B cell (primary cell): Measurements from ENCODE around the gene PLEKHM3. TPM values are rescaled to one million over a fixed set of nuclear protein-coding genes. Genes with fewer than 3 reads are reported as not detected.

ENCODE experiments used
- ATAC-seq: fragments of 200-7000 bp; cut with Tn5 transposase; one replicate; pipeline ENCODE4 v1.10.0; 2021; ENCODE audit warnings: low read depth, mild to moderate bottlenecking, moderate number of reproducible peaks, moderate library complexity
- CTCF ChIA-PET: fragments of 350-600 bp; sonication (Branson Sonifier 250); formaldehyde crosslinking; loops from one replicate; lab custom pipeline; 2021; ENCODE audit warnings: antibody characterized with exemption, inconsistent platforms; lab: Charles Lee
- POLR2A ChIA-PET: fragments of 350-600 bp; sonication (Branson Sonifier 250); formaldehyde crosslinking; loops from one replicate; lab custom pipeline; 2021; ENCODE audit warnings: antibody characterized with exemption; lab: Charles Lee
- DNase-seq: peaks from one replicate; pipeline ENCODE4 v3.0.0; 2013
- H2AFZ ChIP-seq: 2 replicates; pipeline ENCODE4 v1.6.1; 2012; ENCODE audit warnings: mild to moderate bottlenecking, low read depth, low read length; ENCODE audit not compliant: insufficient read depth, poor library complexity, severe bottlenecking
- H3K27ac ChIP-seq, 2 donors: 1 replicate in 1 of 2; 2 replicates in 1 of 2; pipeline ENCODE4 v1.5.1; 2012 to 2013; ENCODE audit warnings: low read length in 2 of 2, mild to moderate bottlenecking in 2 of 2, moderate library complexity in 1 of 2
- H3K27me3 ChIP-seq, 4 experiments: fragments of 200-600 bp in 1 of 4; sonication (generic) in 1 of 4; replicated peaks in 1 of 4; 1 replicate in 2 of 4; 2 replicates in 2 of 4; pipeline versions ENCODE4 v1.6.1 to v1.7.0; 2013 to 2016; ENCODE audit warnings: low read length in 3 of 4, mild to moderate bottlenecking in 2 of 4, mixed read lengths in 1 of 4, moderate library complexity in 1 of 4; ENCODE audit not compliant: insufficient read depth in 4 of 4, control insufficient read depth in 3 of 4; ENCODE audit errors: control extremely low read depth in 1 of 4
- H3K36me3 ChIP-seq, 2 experiments: replicated peaks in 1 of 2; 1 replicate in 1 of 2; 2 replicates in 1 of 2; pipeline versions ENCODE4 v1.6.1 to v1.7.1; 2013; ENCODE audit warnings: low read length in 1 of 2; ENCODE audit not compliant: insufficient read depth in 2 of 2, control insufficient read depth in 1 of 2; ENCODE audit errors: control extremely low read depth in 1 of 2, extremely low read depth in 1 of 2
- H3K4me1 ChIP-seq, 2 donors: fragments of 200-600 bp in 1 of 2; sonication (generic) in 1 of 2; 1 replicate in 1 of 2; 2 replicates in 1 of 2; pipeline versions ENCODE4 v1.5.1 to v1.6.1; 2013 to 2017; ENCODE audit warnings: low read length in 2 of 2; ENCODE audit not compliant: control insufficient read depth in 2 of 2, insufficient read depth in 2 of 2
- H3K4me2 ChIP-seq: replicated peaks from 2 replicates; pipeline ENCODE3; 2012; ENCODE audit warnings: mild to moderate bottlenecking, low read depth, low read length; ENCODE audit not compliant: poor library complexity, severe bottlenecking
- H3K4me3 ChIP-seq, 5 experiments: fragments of 200-600 bp in 1 of 5; sonication (generic) in 1 of 5; 1 replicate in 3 of 5; 2 replicates in 2 of 5; pipeline versions ENCODE4 v1.5.1 to v1.7.0; 2011 to 2016; ENCODE audit warnings: low read length in 4 of 5, mild to moderate bottlenecking in 4 of 5, low read depth in 2 of 5, control low read depth in 1 of 5, moderate library complexity in 1 of 5; ENCODE audit not compliant: insufficient read depth in 1 of 5; ENCODE audit errors: control extremely low read depth in 1 of 5, extremely low read depth in 1 of 5
- H3K79me2 ChIP-seq: fragments of 200-600 bp; sonication (generic); one replicate; pipeline ENCODE4 v1.6.0; 2016; ENCODE audit warnings: low read length; ENCODE audit not compliant: control insufficient read depth, insufficient read depth
- H3K9ac ChIP-seq: fragments of 200-600 bp; sonication (generic); 2 replicates; pipeline ENCODE4 v1.6.1; 2017; ENCODE audit warnings: mild to moderate bottlenecking, low read length, moderate library complexity
- H3K9me3 ChIP-seq, 3 donors: one replicate each; pipeline versions ENCODE4 v1.6.1 to v1.7.1; 2013; ENCODE audit warnings: low read length in 2 of 3; ENCODE audit not compliant: control insufficient read depth in 2 of 3, insufficient read depth in 1 of 3; ENCODE audit errors: control extremely low read depth in 1 of 3
- H4K20me1 ChIP-seq: 2 replicates; pipeline ENCODE4 v1.6.0; 2012; ENCODE audit warnings: mild to moderate bottlenecking, low read length; ENCODE audit not compliant: insufficient read depth, control insufficient read depth, poor library complexity, severe bottlenecking
- H3K27ac Mint-ChIP-seq: one replicate; pipeline ENCODE4 v1.8.0; 2021; ENCODE audit warnings: mixed read lengths
- H3K27me3 Mint-ChIP-seq: one replicate; pipeline ENCODE4 v1.8.0; 2021; ENCODE audit warnings: mixed read lengths
- H3K4me1 Mint-ChIP-seq: one replicate; pipeline ENCODE4 v1.8.0; 2021; ENCODE audit warnings: mixed read lengths
- H3K4me3 Mint-ChIP-seq: one replicate; pipeline ENCODE4 v1.8.0; 2021; ENCODE audit warnings: mixed read lengths
- H3K9me3 Mint-ChIP-seq: one replicate; pipeline ENCODE4 v1.8.0; 2022; ENCODE audit warnings: mixed read lengths; ENCODE audit not compliant: insufficient read depth
- EZH2 ChIP-seq: IDR thresholded peaks from 2 replicates; pipeline ENCODE4 v1.6.1; 2012; ENCODE audit warnings: borderline replicate concordance, low read depth, mild to moderate bottlenecking, moderate library complexity, low read length; ENCODE audit not compliant: insufficient read depth, poor library complexity, severe bottlenecking
- WGBS: methylation state at CpG from one replicate; pipeline ENCODE4 v1.1.5; 2013; ENCODE audit warnings: missing lambda C conversion rate; ENCODE audit not compliant: insufficient coverage; 5-methylcytosine and 5-hydroxymethylcytosine counted together
- intact Hi-C: fragments of 100-400 bp; cut with micrococcal nuclease; formaldehyde crosslinking; loops from one replicate; pipeline ENCODE4 v1.10.0; 2022
- polyA plus RNA-seq: library from polyadenylated mRNA; depleted of rRNA; stranded (reverse); fragments of >200 nt; gene quantifications from 2 replicates; pipeline ENCODE4 v1.2.3, GENCODE V29; 2012
- total RNA-seq, 2 donors: library from RNA; stranded (reverse); fragments of 120-200 nt in 1 of 2; gene quantifications; 1 replicate in 1 of 2; 2 replicates in 1 of 2; pipeline versions ENCODE4 v1.2.3 to v1.2.4, GENCODE V29; 2013 to 2022
- TF ChIP-seq, protein P1 (sequence below): fragments of 200-600 bp; IDR thresholded peaks from one replicate; pipeline ENCODE4 v1.8.0; 2022; ENCODE audit warnings: antibody characterized with exemption, mild to moderate bottlenecking

The PLEKHM3 gene
- total and polyA plus RNA-seq, 2 donors (not counting 1 experiment from before 2014, with no cell fraction given): 4.0 to 17.7 TPM

- CTCF ChIA-PET: interaction anchor here (1.1 kb wide), 1 partner anchor 18 kb away, joined by 4 read pairs; no protein-coding TSS in a partner anchor
- DNase-seq (no peak), ATAC-seq (no peak)
- no peaks in the 10 kb centered on the region for H3K27me3 Mint-ChIP-seq
- TF ChIP-seq EZH2: no peak
- TF ChIP-seq, protein P1, sequence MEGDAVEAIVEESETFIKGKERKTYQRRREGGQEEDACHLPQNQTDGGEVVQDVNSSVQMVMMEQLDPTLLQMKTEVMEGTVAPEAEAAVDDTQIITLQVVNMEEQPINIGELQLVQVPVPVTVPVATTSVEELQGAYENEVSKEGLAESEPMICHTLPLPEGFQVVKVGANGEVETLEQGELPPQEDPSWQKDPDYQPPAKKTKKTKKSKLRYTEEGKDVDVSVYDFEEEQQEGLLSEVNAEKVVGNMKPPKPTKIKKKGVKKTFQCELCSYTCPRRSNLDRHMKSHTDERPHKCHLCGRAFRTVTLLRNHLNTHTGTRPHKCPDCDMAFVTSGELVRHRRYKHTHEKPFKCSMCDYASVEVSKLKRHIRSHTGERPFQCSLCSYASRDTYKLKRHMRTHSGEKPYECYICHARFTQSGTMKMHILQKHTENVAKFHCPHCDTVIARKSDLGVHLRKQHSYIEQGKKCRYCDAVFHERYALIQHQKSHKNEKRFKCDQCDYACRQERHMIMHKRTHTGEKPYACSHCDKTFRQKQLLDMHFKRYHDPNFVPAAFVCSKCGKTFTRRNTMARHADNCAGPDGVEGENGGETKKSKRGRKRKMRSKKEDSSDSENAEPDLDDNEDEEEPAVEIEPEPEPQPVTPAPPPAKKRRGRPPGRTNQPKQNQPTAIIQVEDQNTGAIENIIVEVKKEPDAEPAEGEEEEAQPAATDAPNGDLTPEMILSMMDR: no peak
- H3K9me3 Mint-ChIP-seq: no peaks in the 10 kb centered on the region
- H3K27ac ChIP-seq: no peak overlapping the region
- H3K79me2 ChIP-seq: no peaks in the 10 kb centered on the region
- H3K27me3 ChIP-seq: no peaks in the 10 kb centered on the region
- no peak overlapping the region for H3K4me3 ChIP-seq
- peaks cover 0 to 3% of the 10 kb centered on the region in 2 experiments for H3K36me3 ChIP-seq
- H3K9ac ChIP-seq: no peak overlapping the region
- no peak overlapping the region for H3K4me2 ChIP-seq
- H3K27ac Mint-ChIP-seq: no peak overlapping the region
- no peak overlapping the region for H3K4me3 Mint-ChIP-seq
- no CpG with 5 or more reads among the region's 7 CpGs for WGBS
- no peaks in the 10 kb centered on the region for H3K4me1 ChIP-seq
- no peak overlapping the region for H2AFZ ChIP-seq
- no peaks in the 10 kb centered on the region for H3K9me3 ChIP-seq
- H4K20me1 ChIP-seq: no peaks in the 10 kb centered on the region
- POLR2A ChIA-PET: no interaction called here
- no peaks in the 10 kb centered on the region for H3K4me1 Mint-ChIP-seq
- intact Hi-C loops: no loop called here
Observed at GRCh38 chr2:207934720-207935119, 90.6 kb downstream of the PLEKHM3 start.

GRCh38 chr2:207933396-207934065 is 91.8 kb downstream of the PLEKHM3 start:
- H3K9me3 Mint-ChIP-seq: no peaks in the 10 kb centered on the region
- WGBS: 97% methylated on average over 8 of the region's 9 CpGs
- no peaks in the 10 kb centered on the region for H3K27me3 ChIP-seq
- H3K4me3 Mint-ChIP-seq: no peak overlapping the region
- intact Hi-C loops: no loop called here
- H2AFZ ChIP-seq: no peak overlapping the region
- H3K4me2 ChIP-seq: no peak overlapping the region
- no peaks in the 10 kb centered on the region for H4K20me1 ChIP-seq
- TF ChIP-seq EZH2: no peak
- TF ChIP-seq, protein P1: no peak
- H3K27ac ChIP-seq: no peak overlapping the region
- ATAC-seq (no peak), DNase-seq (no peak)
- ChIA-PET POLR2A (no interaction called here), CTCF (no interaction called here)
- no peaks in the 10 kb centered on the region for H3K4me1 Mint-ChIP-seq
- H3K79me2 ChIP-seq: no peaks in the 10 kb centered on the region
- H3K4me3 ChIP-seq: no peak overlapping the region
- no peak overlapping the region for H3K27ac Mint-ChIP-seq
- H3K27me3 Mint-ChIP-seq: no peaks in the 10 kb centered on the region
- H3K4me1 ChIP-seq: no peaks in the 10 kb centered on the region
- no peaks in the 10 kb centered on the region for H3K9me3 ChIP-seq
- no peaks in the 10 kb centered on the region for H3K36me3 ChIP-seq
- H3K9ac ChIP-seq: no peak overlapping the region
